ENCODE measurements around the gene MKX.

DNA sequence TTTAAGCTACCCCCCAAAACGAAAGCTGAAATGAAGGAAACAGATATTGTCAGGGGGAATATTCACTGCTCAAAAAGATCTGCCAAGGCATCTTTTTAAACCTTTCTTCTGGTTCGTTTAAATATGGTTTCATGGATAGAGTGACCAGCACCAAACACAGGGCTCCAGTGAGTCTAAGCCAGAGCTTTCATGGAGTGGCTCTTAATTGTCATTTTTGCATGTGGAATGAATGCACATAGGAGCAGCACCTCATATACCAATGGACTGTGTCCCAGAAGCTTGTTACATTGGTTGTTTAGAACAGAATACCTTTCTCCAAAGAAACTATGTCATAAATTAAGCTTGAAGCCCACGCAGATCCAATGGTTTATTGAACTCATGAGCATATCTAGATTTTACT is 17.3 kb downstream of the MKX start:
- TF ChIP-seq POLR2A (IDR thresholded peaks at IDR 0.05) (no peak), POLR2AphosphoS5 (IDR thresholded peaks at IDR 0.05) (no peak)
- TF ChIP-seq, protein P1, sequence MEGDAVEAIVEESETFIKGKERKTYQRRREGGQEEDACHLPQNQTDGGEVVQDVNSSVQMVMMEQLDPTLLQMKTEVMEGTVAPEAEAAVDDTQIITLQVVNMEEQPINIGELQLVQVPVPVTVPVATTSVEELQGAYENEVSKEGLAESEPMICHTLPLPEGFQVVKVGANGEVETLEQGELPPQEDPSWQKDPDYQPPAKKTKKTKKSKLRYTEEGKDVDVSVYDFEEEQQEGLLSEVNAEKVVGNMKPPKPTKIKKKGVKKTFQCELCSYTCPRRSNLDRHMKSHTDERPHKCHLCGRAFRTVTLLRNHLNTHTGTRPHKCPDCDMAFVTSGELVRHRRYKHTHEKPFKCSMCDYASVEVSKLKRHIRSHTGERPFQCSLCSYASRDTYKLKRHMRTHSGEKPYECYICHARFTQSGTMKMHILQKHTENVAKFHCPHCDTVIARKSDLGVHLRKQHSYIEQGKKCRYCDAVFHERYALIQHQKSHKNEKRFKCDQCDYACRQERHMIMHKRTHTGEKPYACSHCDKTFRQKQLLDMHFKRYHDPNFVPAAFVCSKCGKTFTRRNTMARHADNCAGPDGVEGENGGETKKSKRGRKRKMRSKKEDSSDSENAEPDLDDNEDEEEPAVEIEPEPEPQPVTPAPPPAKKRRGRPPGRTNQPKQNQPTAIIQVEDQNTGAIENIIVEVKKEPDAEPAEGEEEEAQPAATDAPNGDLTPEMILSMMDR (IDR thresholded peaks at IDR 0.05): no peak
